Measurements from ENCODE around the gene CLIC5.

GRCh38 chr6:46011188-46012085 lies 4.2 kb downstream of the CLIC5 start:
- TF ChIP-seq POLR2A (IDR thresholded peaks at IDR 0.05), result no peak
- no peak for TF ChIP-seq CTCF (IDR thresholded peaks at IDR 0.05)
